ENCODE data around the gene PTOV1. TPM values are rescaled to one million over a fixed set of nuclear protein-coding genes. Genes with fewer than 3 reads are reported as not detected.
A peak's percentile ranks its signal among the peaks of the same experiment; 100 is the strongest.

Gene PTOV1
- total RNA-seq, 1 donor from 2014 or later: 168 TPM

GRCh38 chr19:49850221-49850486 lies 805 bp upstream of the PTOV1 start:
- Mint-ChIP-seq H3K27me3 (ENCODE audit: low read depth) (no peaks in the 10 kb centered on the region), H3K9me3 (ENCODE audit: low read depth) (peaks cover 9% of the 10 kb centered on the region)
- TF ChIP-seq CTCF (IDR thresholded peaks at IDR 0.05): no peak

GRCh38 chr19:49851456-49852259 lies 699 bp downstream of the PTOV1 start:
- H3K4me3 Mint-ChIP-seq (ENCODE audit: unreplicated experiment): peak overlapping the region; percentile 77
- peaks cover 43% of the 10 kb centered on the region for H3K4me1 Mint-ChIP-seq (ENCODE audit: low read depth)
- H3K27ac Mint-ChIP-seq (ENCODE audit: unreplicated experiment): peak overlapping the region; percentile 70
- H3K36me3 Mint-ChIP-seq (ENCODE audit: low read depth): peaks cover 9% of the 10 kb centered on the region
- DNase-seq (ENCODE audit: low spot score): peak; percentile 77
- no peaks in the 10 kb centered on the region for H3K27me3 Mint-ChIP-seq (ENCODE audit: low read depth)
- peaks cover 9% of the 10 kb centered on the region for H3K9me3 Mint-ChIP-seq (ENCODE audit: low read depth)
- TF ChIP-seq CTCF (IDR thresholded peaks at IDR 0.05): no peak

More at GRCh38 chr19:49850221-49850486, 805 bp upstream of the PTOV1 start:
- peaks cover 5% of the 10 kb centered on the region for H3K36me3 Mint-ChIP-seq (ENCODE audit: low read depth)
- peaks cover 50% of the 10 kb centered on the region for H3K4me1 Mint-ChIP-seq (ENCODE audit: low read depth)
- peak overlapping the region; percentile 81 for H3K4me3 Mint-ChIP-seq (ENCODE audit: unreplicated experiment)
- DNase-seq (ENCODE audit: low spot score): no peak
- H3K27ac Mint-ChIP-seq (ENCODE audit: unreplicated experiment): peak overlapping the region; percentile 98

- H3K27me3 Mint-ChIP-seq (ENCODE audit: low read depth): no peaks in the 10 kb centered on the region
- H3K27ac Mint-ChIP-seq (ENCODE audit: unreplicated experiment): peak overlapping the region; percentile 70
- peaks cover 43% of the 10 kb centered on the region for H3K4me1 Mint-ChIP-seq (ENCODE audit: low read depth)
- no peak for DNase-seq (ENCODE audit: low spot score)
- H3K4me3 Mint-ChIP-seq (ENCODE audit: unreplicated experiment): peak overlapping the region; percentile 77
- H3K9me3 Mint-ChIP-seq (ENCODE audit: low read depth): peaks cover 9% of the 10 kb centered on the region
- no peak for TF ChIP-seq CTCF (IDR thresholded peaks at IDR 0.05)
- peaks cover 9% of the 10 kb centered on the region for H3K36me3 Mint-ChIP-seq (ENCODE audit: low read depth)
Measured at GRCh38 chr19:49852631-49853126, 1.7 kb downstream of the PTOV1 start.

- no peak for TF ChIP-seq CTCF (IDR thresholded peaks at IDR 0.05)
- Mint-ChIP-seq H3K36me3 (ENCODE audit: low read depth) (peaks cover 9% of the 10 kb centered on the region), H3K27me3 (ENCODE audit: low read depth) (no peaks in the 10 kb centered on the region), H3K4me1 (ENCODE audit: low read depth) (peaks cover 35% of the 10 kb centered on the region), H3K9me3 (ENCODE audit: low read depth) (peaks cover 4% of the 10 kb centered on the region), H3K27ac (ENCODE audit: unreplicated experiment) (peak overlapping the region; percentile 63), H3K4me3 (ENCODE audit: unreplicated experiment) (peak overlapping the region; percentile 22)
- DNase-seq (ENCODE audit: low spot score): no peak
Measured at GRCh38 chr19:49853852-49854377, 3.0 kb downstream of the PTOV1 start.

- Mint-ChIP-seq H3K4me3 (ENCODE audit: unreplicated experiment) (no peak overlapping the region), H3K9me3 (ENCODE audit: low read depth) (no peaks in the 10 kb centered on the region), H3K27me3 (ENCODE audit: low read depth) (no peaks in the 10 kb centered on the region), H3K27ac (ENCODE audit: unreplicated experiment) (no peak overlapping the region), H3K4me1 (ENCODE audit: low read depth) (peaks cover 33% of the 10 kb centered on the region), H3K36me3 (ENCODE audit: low read depth) (peaks cover 6% of the 10 kb centered on the region)
- no peak for DNase-seq (ENCODE audit: low spot score)
- no peak for TF ChIP-seq CTCF (IDR thresholded peaks at IDR 0.05)
Measured at GRCh38 chr19:49854378-49855263, 3.7 kb downstream of the PTOV1 start.
